Neural cell (in vitro differentiated cells): ENCODE data around the gene GAA.

Source experiments
- EP300 ChIP-seq: fragments of 450-650 bp; conservative IDR thresholded peaks from 2 replicates; pipeline ENCODE4 v1.6.1; 2014; ENCODE audit warnings: antibody characterized with exemption, mild to moderate bottlenecking, moderate library complexity; ENCODE audit not compliant: poor library complexity, severe bottlenecking
- EZH2 ChIP-seq: fragments of 200-600, 300-800 bp; shearing (Covaris generic), sonication (generic); IDR thresholded peaks from 2 replicates; pipeline ENCODE4 v1.6.1; 2014; ENCODE audit warnings: antibody characterized with exemption, low read length, borderline replicate concordance, mild to moderate bottlenecking; ENCODE audit not compliant: insufficient read depth, poor library complexity, severe bottlenecking
- MXI1 ChIP-seq: fragments of 450-650 bp; conservative IDR thresholded peaks from 2 replicates; pipeline ENCODE4 v1.6.1; 2014; ENCODE audit warnings: antibody characterized with exemption, mild to moderate bottlenecking; ENCODE audit not compliant: poor library complexity, severe bottlenecking
- POLR2AphosphoS5 ChIP-seq: IDR thresholded peaks from 2 replicates; pipeline ENCODE4 v1.6.1; 2012
- RAD21 ChIP-seq: fragments of 450-650 bp; conservative IDR thresholded peaks from 2 replicates; pipeline ENCODE4 v1.6.1; 2014; ENCODE audit warnings: antibody characterized with exemption, mild to moderate bottlenecking, moderate library complexity
- SMC3 ChIP-seq: fragments of 450-650 bp; conservative IDR thresholded peaks from 2 replicates; pipeline ENCODE4 v1.6.1; 2014; ENCODE audit warnings: antibody characterized with exemption, mild to moderate bottlenecking, moderate library complexity; ENCODE audit not compliant: poor library complexity
- TAF1 ChIP-seq: IDR thresholded peaks from 2 replicates; pipeline ENCODE4 v1.6.1; 2012; ENCODE audit warnings: low read depth
- TF ChIP-seq, protein P1 (sequence below): fragments of 450-650 bp; IDR thresholded peaks from 2 replicates; pipeline ENCODE4 v1.5.1; 2014; ENCODE audit warnings: antibody characterized with exemption, mild to moderate bottlenecking, moderate library complexity; ENCODE audit not compliant: poor library complexity, severe bottlenecking
- TF ChIP-seq, protein P2 (sequence below): IDR thresholded peaks from 2 replicates; pipeline ENCODE4 v1.6.1; 2012; ENCODE audit warnings: borderline replicate concordance

DNA sequence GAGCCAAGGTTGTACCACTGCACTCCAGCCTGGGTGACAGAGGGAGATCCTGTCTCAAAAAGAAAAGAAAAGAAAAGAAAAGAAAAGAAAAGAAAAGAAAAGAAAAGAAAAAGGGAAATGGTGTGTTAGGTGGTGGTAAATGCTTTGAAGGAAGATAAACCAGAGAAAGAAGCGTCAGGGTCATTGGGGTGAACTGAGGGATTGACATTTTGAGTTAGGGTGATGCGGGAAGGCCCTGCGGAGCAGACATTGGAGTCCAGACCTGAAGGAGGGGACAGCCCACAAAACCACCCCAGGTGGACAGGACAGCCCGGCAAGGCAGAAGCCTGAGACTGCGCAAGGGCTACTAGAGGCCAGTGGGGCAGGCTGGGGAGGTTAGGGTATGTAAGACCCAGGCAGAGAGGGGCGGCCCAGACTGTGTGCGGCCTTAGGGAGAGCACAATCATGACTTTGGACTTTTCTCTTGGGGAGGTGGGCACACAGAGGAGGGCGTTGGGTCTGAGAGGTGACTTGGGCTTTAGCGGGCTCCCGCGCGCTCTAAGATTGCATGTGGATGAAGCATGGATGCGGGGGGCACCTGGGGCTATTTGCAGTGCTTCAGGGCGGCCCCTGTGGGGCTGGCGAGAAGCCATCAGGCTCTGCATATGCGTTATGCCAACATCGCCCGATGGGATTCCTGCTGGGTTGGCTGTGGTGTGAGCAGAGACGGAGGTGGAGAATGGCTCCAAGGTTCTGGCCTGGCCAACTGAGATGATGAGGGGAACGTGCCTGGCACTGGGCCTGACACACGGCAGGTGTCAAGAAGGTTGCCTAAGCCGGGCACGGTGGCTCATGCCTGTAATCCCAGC lies 3.3 kb upstream of the GAA start:
- TF ChIP-seq, protein P1, sequence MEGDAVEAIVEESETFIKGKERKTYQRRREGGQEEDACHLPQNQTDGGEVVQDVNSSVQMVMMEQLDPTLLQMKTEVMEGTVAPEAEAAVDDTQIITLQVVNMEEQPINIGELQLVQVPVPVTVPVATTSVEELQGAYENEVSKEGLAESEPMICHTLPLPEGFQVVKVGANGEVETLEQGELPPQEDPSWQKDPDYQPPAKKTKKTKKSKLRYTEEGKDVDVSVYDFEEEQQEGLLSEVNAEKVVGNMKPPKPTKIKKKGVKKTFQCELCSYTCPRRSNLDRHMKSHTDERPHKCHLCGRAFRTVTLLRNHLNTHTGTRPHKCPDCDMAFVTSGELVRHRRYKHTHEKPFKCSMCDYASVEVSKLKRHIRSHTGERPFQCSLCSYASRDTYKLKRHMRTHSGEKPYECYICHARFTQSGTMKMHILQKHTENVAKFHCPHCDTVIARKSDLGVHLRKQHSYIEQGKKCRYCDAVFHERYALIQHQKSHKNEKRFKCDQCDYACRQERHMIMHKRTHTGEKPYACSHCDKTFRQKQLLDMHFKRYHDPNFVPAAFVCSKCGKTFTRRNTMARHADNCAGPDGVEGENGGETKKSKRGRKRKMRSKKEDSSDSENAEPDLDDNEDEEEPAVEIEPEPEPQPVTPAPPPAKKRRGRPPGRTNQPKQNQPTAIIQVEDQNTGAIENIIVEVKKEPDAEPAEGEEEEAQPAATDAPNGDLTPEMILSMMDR = no peak
- TF ChIP-seq EP300 (no peak), MXI1 (no peak), SMC3 (no peak), RAD21 (no peak), EZH2 (no peak), TAF1 (no peak), POLR2AphosphoS5 (no peak)
- TF ChIP-seq, protein P2, sequence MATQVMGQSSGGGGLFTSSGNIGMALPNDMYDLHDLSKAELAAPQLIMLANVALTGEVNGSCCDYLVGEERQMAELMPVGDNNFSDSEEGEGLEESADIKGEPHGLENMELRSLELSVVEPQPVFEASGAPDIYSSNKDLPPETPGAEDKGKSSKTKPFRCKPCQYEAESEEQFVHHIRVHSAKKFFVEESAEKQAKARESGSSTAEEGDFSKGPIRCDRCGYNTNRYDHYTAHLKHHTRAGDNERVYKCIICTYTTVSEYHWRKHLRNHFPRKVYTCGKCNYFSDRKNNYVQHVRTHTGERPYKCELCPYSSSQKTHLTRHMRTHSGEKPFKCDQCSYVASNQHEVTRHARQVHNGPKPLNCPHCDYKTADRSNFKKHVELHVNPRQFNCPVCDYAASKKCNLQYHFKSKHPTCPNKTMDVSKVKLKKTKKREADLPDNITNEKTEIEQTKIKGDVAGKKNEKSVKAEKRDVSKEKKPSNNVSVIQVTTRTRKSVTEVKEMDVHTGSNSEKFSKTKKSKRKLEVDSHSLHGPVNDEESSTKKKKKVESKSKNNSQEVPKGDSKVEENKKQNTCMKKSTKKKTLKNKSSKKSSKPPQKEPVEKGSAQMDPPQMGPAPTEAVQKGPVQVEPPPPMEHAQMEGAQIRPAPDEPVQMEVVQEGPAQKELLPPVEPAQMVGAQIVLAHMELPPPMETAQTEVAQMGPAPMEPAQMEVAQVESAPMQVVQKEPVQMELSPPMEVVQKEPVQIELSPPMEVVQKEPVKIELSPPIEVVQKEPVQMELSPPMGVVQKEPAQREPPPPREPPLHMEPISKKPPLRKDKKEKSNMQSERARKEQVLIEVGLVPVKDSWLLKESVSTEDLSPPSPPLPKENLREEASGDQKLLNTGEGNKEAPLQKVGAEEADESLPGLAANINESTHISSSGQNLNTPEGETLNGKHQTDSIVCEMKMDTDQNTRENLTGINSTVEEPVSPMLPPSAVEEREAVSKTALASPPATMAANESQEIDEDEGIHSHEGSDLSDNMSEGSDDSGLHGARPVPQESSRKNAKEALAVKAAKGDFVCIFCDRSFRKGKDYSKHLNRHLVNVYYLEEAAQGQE = no peak
